ENCODE measurements around the gene RAET1E. TPM values are rescaled to one million over a fixed set of nuclear protein-coding genes. Genes with fewer than 3 reads are reported as not detected.

RAET1E gene
- total and polyA plus RNA-seq, 9 of the 15 experiments (the other 6 are each of a cell fraction or from before 2014, with no cell fraction given), result not detected

- in situ Hi-C loops (cut with MboI), result loop anchor here (5.0 kb wide), 2 partner anchors 73 to 878 kb away; no protein-coding TSS in a partner anchor
- DNase-seq (ENCODE audit: extremely low read depth in 1 of 4, low spot score in 3 of 4) (peak; percentile 61 to 80 (median 64)), ATAC-seq (peak; percentile 66), FAIRE-seq (peak; percentile 98)
- H3K9me3 ChIP-seq (replicated peaks; ENCODE audit: control insufficient read depth, insufficient read depth, low read depth, low read length), result no peaks in the 10 kb centered on the region
- no peak overlapping the region for H2AFZ ChIP-seq (ENCODE audit: low read depth, low read length)
- intact Hi-C loops (cut with micrococcal nuclease), result loop anchor here (1.0 to 10.0 kb wide), 5 partner anchors 83 to 883 kb away; partner anchors contain the start of gene ULBP3
- no peak overlapping the region; the same call in 1 of the 2 replicates for H3K4me2 ChIP-seq (ENCODE audit: insufficient read depth, low read length)
- ChIA-PET CTCF (ENCODE audit: low intra/inter-chr PET ratio) (interaction anchor here (0.6 to 5.1 kb wide), 10 partner anchors 71 to 881 kb away, joined by 3 to 70 read pairs (median 4); partner anchors contain the start of gene ULBP3), POLR2A (interaction anchor here (0.6 kb wide), 1 partner anchor 82 kb away, joined by 3 read pairs; no protein-coding TSS in a partner anchor)
- H3K9me1 ChIP-seq (ENCODE audit: control insufficient read depth, insufficient read depth, low read length), result no peaks in the 10 kb centered on the region
- whole genome bisulfite sequencing (ENCODE audit: insufficient coverage, low coverage, missing lambda C conversion rate), result 1% methylated on average over 11 of the region's 11 CpGs
- no peaks in the 10 kb centered on the region for H3K36me3 ChIP-seq (ENCODE audit: control insufficient read depth, insufficient read depth, low read length)
- H3K27ac ChIP-seq (ENCODE audit: extremely low read depth, low read depth, low read length), result no peak overlapping the region
- H3K79me2 ChIP-seq (ENCODE audit: control insufficient read depth, insufficient read depth, low read length), result no peaks in the 10 kb centered on the region
- H3K4me3 ChIP-seq, result no peak overlapping the region
- BruUV-seq (replicated peaks), result no TSS peak
- H4K20me1 ChIP-seq (replicated peaks; ENCODE audit: control insufficient read depth, insufficient read depth, low read length), result no peaks in the 10 kb centered on the region
- H3K9ac ChIP-seq (ENCODE audit: insufficient read depth in 1 of 2, low read depth in 2 of 2, low read length in 2 of 2), result no peak overlapping the region
- peaks cover 0 to 9% of the 10 kb centered on the region in 2 experiments; a peak in 2 of 5 replicates for H3K4me1 ChIP-seq (replicated peaks in 1 of 2; ENCODE audit: control insufficient read depth in 2 of 2, insufficient read depth in 2 of 2, low read length in 2 of 2)
- peaks cover 32 to 46% of the 10 kb centered on the region in 2 experiments for H3K27me3 ChIP-seq (ENCODE audit: control insufficient read depth in 2 of 2, insufficient read depth in 2 of 2, low read length in 2 of 2)
- TF ChIP-seq IRF9 (tag; IDR thresholded peaks at IDR 0.05), result no peak
- TF ChIP-seq THRB (CRISPR knock-in tag; conservative IDR thresholded peaks at IDR 0.05), result 0 out of 2 replicates have a peak, but pooled peaks have one; percentile 22
- TF ChIP-seq DEAF1 (CRISPR knock-in tag; IDR thresholded peaks at IDR 0.05), result peak; percentile 84
- no peak for TF ChIP-seq ZNF77 (CRISPR knock-in tag; IDR thresholded peaks at IDR 0.05)
- TF ChIP-seq SIN3A (IDR thresholded peaks at IDR 0.05; ENCODE audit: borderline replicate concordance in 2 of 2, control insufficient read depth in 1 of 2, low read depth in 2 of 2, low read length in 2 of 2), result no peak
- no peak for TF ChIP-seq MBD1 (CRISPR knock-in tag; IDR thresholded peaks at IDR 0.05)
- TF ChIP-seq SP1 (CRISPR knock-in tag; IDR thresholded peaks at IDR 0.05), result peak; percentile 58
- peak; percentile 98 for TF ChIP-seq CREB1 (IDR thresholded peaks at IDR 0.05)
- TF ChIP-seq CREB1 (CRISPR knock-in tag; IDR thresholded peaks at IDR 0.05), result peak; percentile 98
- peak; percentile 95 to 96 for TF ChIP-seq RAD21 (CRISPR knock-in tag; conservative IDR thresholded peaks at IDR 0.05 in 1 of 2, IDR thresholded peaks at IDR 0.05 in 1 of 2)
- 0 out of 2 replicates have a peak, but pooled peaks have one; percentile 16 for TF ChIP-seq C11orf30 (IDR thresholded peaks at IDR 0.05; ENCODE audit: low read depth)
- no peak for TF ChIP-seq SNAPC5 (CRISPR knock-in tag; IDR thresholded peaks at IDR 0.05)
- TF ChIP-seq KDM1A (IDR thresholded peaks at IDR 0.05), result peak in 1 of 2 experiments; percentile 70; a peak in 3 of 4 replicates
- TF ChIP-seq ZNF133 (CRISPR knock-in tag; IDR thresholded peaks at IDR 0.05), result no peak
Measured at GRCh38 chr6:149934249-149935156, 36.6 kb upstream of the RAET1E start.

All from K562 (cell line).